Osteocyte (in vitro differentiated cells): ENCODE measurements around the gene ERICH4. TPM values are rescaled to one million over a fixed set of nuclear protein-coding genes. Genes with fewer than 3 reads are reported as not detected.

Experiments
- DNase-seq: peaks from one replicate; pipeline ENCODE4 v3.0.0; 2021; ENCODE audit warnings: mixed read lengths; ENCODE audit not compliant: unreplicated experiment; ENCODE audit errors: extremely low spot score
- H3K27ac Mint-ChIP-seq: one replicate; pipeline ENCODE4 v1.8.0; 2021; ENCODE audit warnings: mild to moderate bottlenecking, mixed read lengths; ENCODE audit not compliant: unreplicated experiment
- H3K27me3 Mint-ChIP-seq: one replicate; pipeline ENCODE4 v1.8.0; 2021; ENCODE audit warnings: mixed read lengths; ENCODE audit not compliant: unreplicated experiment
- H3K36me3 Mint-ChIP-seq: one replicate; pipeline ENCODE4 v1.8.0; 2021; ENCODE audit warnings: mixed read lengths; ENCODE audit not compliant: unreplicated experiment
- H3K4me1 Mint-ChIP-seq: one replicate; pipeline ENCODE4 v1.8.0; 2021; ENCODE audit warnings: mixed read lengths; ENCODE audit not compliant: unreplicated experiment
- H3K4me3 Mint-ChIP-seq: one replicate; pipeline ENCODE4 v1.8.0; 2021; ENCODE audit warnings: mild to moderate bottlenecking, moderate library complexity, mixed read lengths; ENCODE audit not compliant: unreplicated experiment
- H3K9me3 Mint-ChIP-seq: one replicate; pipeline ENCODE4 v1.8.0; 2021; ENCODE audit warnings: mixed read lengths; ENCODE audit not compliant: unreplicated experiment
- CTCF ChIP-seq: fragments of 200-600 bp; sonication (generic); IDR thresholded peaks from 2 replicates; pipeline ENCODE4 v1.5.0; 2021; ENCODE audit warnings: antibody characterized with exemption, mild to moderate bottlenecking, moderate library complexity
- total RNA-seq: library from RNA; stranded (reverse); gene quantifications from 2 replicates; pipeline ENCODE4 v1.2.1, GENCODE V29; 2021

ERICH4 gene
- total RNA-seq, 1 donor from 2014 or later: not detected

DNA sequence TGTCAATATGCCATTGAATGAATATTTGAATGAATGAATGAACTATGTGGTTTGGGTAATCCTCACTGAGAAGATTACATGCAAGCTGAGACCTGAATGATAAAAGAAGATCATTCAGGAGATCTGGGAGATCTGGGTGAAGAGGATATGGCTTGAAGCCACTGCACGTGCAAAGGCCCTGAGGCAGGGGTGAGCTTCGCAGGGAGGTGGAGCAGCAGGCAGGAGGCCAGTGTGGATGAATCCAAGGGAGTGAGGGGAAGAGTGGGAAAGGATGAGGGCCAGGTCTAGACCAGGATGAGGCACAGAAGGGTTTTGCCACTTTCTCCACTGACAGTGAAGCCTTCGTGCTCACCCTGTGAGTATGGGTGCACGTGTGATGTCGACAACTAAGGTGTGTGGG is 49.9 kb downstream of the ERICH4 start:
- DNase-seq: no peak
- no peaks in the 10 kb centered on the region for H3K4me1 Mint-ChIP-seq
- H3K27ac Mint-ChIP-seq: no peak overlapping the region
- no peak for TF ChIP-seq CTCF
- H3K9me3 Mint-ChIP-seq: no peaks in the 10 kb centered on the region
- H3K4me3 Mint-ChIP-seq: no peak overlapping the region
- peaks cover 6% of the 10 kb centered on the region for H3K27me3 Mint-ChIP-seq
- H3K36me3 Mint-ChIP-seq: no peaks in the 10 kb centered on the region

Other genes starting within 250 kb of the ERICH4 start
- gene CYP2S1, start 249.9 kb upstream of the ERICH4 start, total RNA-seq: not detected in 2 replicates
- gene AXL, start 223.9 kb upstream of the ERICH4 start, total RNA-seq: 250 and 265 TPM in 2 replicates
- 226 and 237 TPM in 2 replicates for gene HNRNPUL1, start 178.8 kb upstream of the ERICH4 start, total RNA-seq
- 34.4 and 35.9 TPM in 2 replicates for gene CCDC97, start 133.0 kb upstream of the ERICH4 start, total RNA-seq
- gene TGFB1, start 89.2 kb upstream of the ERICH4 start, total RNA-seq: 244 and 255 TPM in 2 replicates
- 4.6 and 5.5 TPM in 2 replicates for gene B9D2, start 79.0 kb upstream of the ERICH4 start, total RNA-seq
- gene TMEM91, start 66.6 kb upstream of the ERICH4 start, total RNA-seq: 8.5 and 9.2 TPM in 2 replicates
- 10.6 and 11.6 TPM in 2 replicates for gene EXOSC5, start 45.8 kb upstream of the ERICH4 start, total RNA-seq
- gene BCKDHA, start 45.3 kb upstream of the ERICH4 start, total RNA-seq: 12.5 and 19.8 TPM in 2 replicates
- gene B3GNT8, start 15.8 kb upstream of the ERICH4 start, total RNA-seq: 0.35 and 1.5 TPM in 2 replicates
- 33.3 and 33.8 TPM in 2 replicates for gene DMAC2, start 3.2 kb upstream of the ERICH4 start, total RNA-seq
- gene CEACAM21, start 133.0 kb downstream of the ERICH4 start, total RNA-seq: not detected in 2 replicates
- not detected in 2 replicates for gene CEACAM4, start 183.9 kb downstream of the ERICH4 start, total RNA-seq
- gene CEACAM7, start 245.1 kb downstream of the ERICH4 start, total RNA-seq: not detected in 2 replicates